ENCODE measurements around the gene MACROH2A2. TPM values are rescaled to one million over a fixed set of nuclear protein-coding genes. Genes with fewer than 3 reads are reported as not detected.
A peak's percentile ranks its signal among the peaks of the same experiment; 100 is the strongest.

The MACROH2A2 gene
- total RNA-seq, 1 donor from 2014 or later: 8.4 TPM

GRCh38 chr10:70111496-70111895, 58.9 kb downstream of the MACROH2A2 start:
- Histone ChIP-seq H3K9ac (ENCODE audit: low read depth in 1 of 3, low read length in 3 of 3) (no peak overlapping the region), H3K27me3 (ENCODE audit: control insufficient read depth in 3 of 3, insufficient read depth in 3 of 3, low read length in 3 of 3) (no peaks in the 10 kb centered on the region), H3K36me3 (ENCODE audit: control insufficient read depth in 3 of 3, insufficient read depth in 3 of 3, low read length in 3 of 3) (peaks cover 35 to 46% (median 39%) of the 10 kb centered on the region in 3 donors), H3K27ac (ENCODE audit: low read depth, low read length) (no peak overlapping the region), H3K9me3 (ENCODE audit: control insufficient read depth in 3 of 3, low read length in 3 of 3) (no peaks in the 10 kb centered on the region), H3K4me3 (ENCODE audit: low read length in 3 of 3) (no peak overlapping the region), H3K4me1 (ENCODE audit: control insufficient read depth in 3 of 3, insufficient read depth in 3 of 3, low read length in 3 of 3) (peaks cover 0 to 3% (median 3%) of the 10 kb centered on the region in 3 donors)

GRCh38 chr10:70112071-70112470, 59.4 kb downstream of the MACROH2A2 start:
- no peaks in the 10 kb centered on the region for H3K9me3 ChIP-seq (ENCODE audit: control insufficient read depth in 3 of 3, low read length in 3 of 3)
- H3K27ac ChIP-seq (ENCODE audit: low read depth, low read length): no peak overlapping the region
- H3K36me3 ChIP-seq (ENCODE audit: control insufficient read depth in 3 of 3, insufficient read depth in 3 of 3, low read length in 3 of 3): peaks cover 39 to 49% (median 42%) of the 10 kb centered on the region in 3 donors
- H3K27me3 ChIP-seq (ENCODE audit: control insufficient read depth in 3 of 3, insufficient read depth in 3 of 3, low read length in 3 of 3): no peaks in the 10 kb centered on the region
- H3K4me3 ChIP-seq (ENCODE audit: low read length in 3 of 3): no peak overlapping the region
- H3K4me1 ChIP-seq (ENCODE audit: control insufficient read depth in 3 of 3, insufficient read depth in 3 of 3, low read length in 3 of 3): peaks cover 0 to 4% (median 3%) of the 10 kb centered on the region in 3 donors
- no peak overlapping the region for H3K9ac ChIP-seq (ENCODE audit: low read depth in 1 of 3, low read length in 3 of 3)

GRCh38 chr10:70114902-70115301, 62.3 kb downstream of the MACROH2A2 start:
- H3K4me1 ChIP-seq (ENCODE audit: control insufficient read depth in 3 of 3, insufficient read depth in 3 of 3, low read length in 3 of 3): peaks cover 0 to 14% (median 14%) of the 10 kb centered on the region in 3 donors
- H3K9ac ChIP-seq (ENCODE audit: low read depth in 1 of 3, low read length in 3 of 3): no peak overlapping the region
- H3K36me3 ChIP-seq (ENCODE audit: control insufficient read depth in 3 of 3, insufficient read depth in 3 of 3, low read length in 3 of 3): peaks cover 45 to 57% (median 46%) of the 10 kb centered on the region in 3 donors
- H3K27ac ChIP-seq (ENCODE audit: low read depth, low read length): no peak overlapping the region
- no peaks in the 10 kb centered on the region for H3K9me3 ChIP-seq (ENCODE audit: control insufficient read depth in 3 of 3, low read length in 3 of 3)
- no peaks in the 10 kb centered on the region for H3K27me3 ChIP-seq (ENCODE audit: control insufficient read depth in 3 of 3, insufficient read depth in 3 of 3, low read length in 3 of 3)
- no peak overlapping the region for H3K4me3 ChIP-seq (ENCODE audit: low read length in 3 of 3)

GRCh38 chr10:70115948-70116682, 63.5 kb downstream of the MACROH2A2 start:
- Histone ChIP-seq H3K9me3 (ENCODE audit: control insufficient read depth in 3 of 3, low read length in 3 of 3) (no peaks in the 10 kb centered on the region), H3K27ac (ENCODE audit: low read depth, low read length) (no peak overlapping the region), H3K4me3 (ENCODE audit: low read length in 3 of 3) (no peak overlapping the region), H3K36me3 (ENCODE audit: control insufficient read depth in 3 of 3, insufficient read depth in 3 of 3, low read length in 3 of 3) (peaks cover 47 to 66% (median 52%) of the 10 kb centered on the region in 3 donors), H3K4me1 (ENCODE audit: control insufficient read depth in 3 of 3, insufficient read depth in 3 of 3, low read length in 3 of 3) (peaks cover 0 to 14% (median 14%) of the 10 kb centered on the region in 3 donors), H3K27me3 (ENCODE audit: control insufficient read depth in 3 of 3, insufficient read depth in 3 of 3, low read length in 3 of 3) (no peaks in the 10 kb centered on the region), H3K9ac (ENCODE audit: low read depth in 1 of 3, low read length in 3 of 3) (no peak overlapping the region)

DNA sequence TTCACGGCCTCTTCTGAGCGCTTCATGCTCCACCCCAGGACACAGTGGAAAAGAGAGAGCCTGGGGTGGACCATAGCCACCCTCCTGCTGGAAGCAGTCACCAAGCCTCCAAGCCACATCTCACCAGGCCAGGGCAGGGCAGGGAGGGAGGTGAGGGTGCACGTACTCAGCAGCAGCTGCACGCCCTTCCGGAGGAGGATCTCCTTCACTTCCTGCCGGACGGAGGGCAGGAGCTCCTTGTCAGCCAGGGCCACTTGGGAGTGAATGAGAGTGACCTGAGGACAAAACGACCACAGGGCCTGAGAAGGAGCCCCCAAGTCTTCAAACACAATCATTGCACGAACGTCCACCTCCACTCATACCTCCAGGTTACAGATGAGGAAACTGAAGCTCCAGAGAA, 65.0 kb downstream of the MACROH2A2 start:
- no peak overlapping the region for H3K9ac ChIP-seq (ENCODE audit: low read depth in 1 of 3, low read length in 3 of 3)
- H3K27ac ChIP-seq (ENCODE audit: low read depth, low read length): no peak overlapping the region
- H3K4me1 ChIP-seq (ENCODE audit: control insufficient read depth in 3 of 3, insufficient read depth in 3 of 3, low read length in 3 of 3): peaks cover 0 to 14% (median 14%) of the 10 kb centered on the region in 3 donors
- no peaks in the 10 kb centered on the region for H3K27me3 ChIP-seq (ENCODE audit: control insufficient read depth in 3 of 3, insufficient read depth in 3 of 3, low read length in 3 of 3)
- no peak overlapping the region for H3K4me3 ChIP-seq (ENCODE audit: low read length in 3 of 3)
- peaks cover 43 to 61% (median 47%) of the 10 kb centered on the region in 3 donors for H3K36me3 ChIP-seq (ENCODE audit: control insufficient read depth in 3 of 3, insufficient read depth in 3 of 3, low read length in 3 of 3)
- no peaks in the 10 kb centered on the region for H3K9me3 ChIP-seq (ENCODE audit: control insufficient read depth in 3 of 3, low read length in 3 of 3)

- Histone ChIP-seq H3K36me3 (ENCODE audit: control insufficient read depth in 3 of 3, insufficient read depth in 3 of 3, low read length in 3 of 3) (peaks cover 39 to 59% (median 43%) of the 10 kb centered on the region in 3 donors), H3K27me3 (ENCODE audit: control insufficient read depth in 3 of 3, insufficient read depth in 3 of 3, low read length in 3 of 3) (no peaks in the 10 kb centered on the region), H3K27ac (ENCODE audit: low read depth, low read length) (no peak overlapping the region), H3K4me1 (ENCODE audit: control insufficient read depth in 3 of 3, insufficient read depth in 3 of 3, low read length in 3 of 3) (peaks cover 0 to 14% (median 14%) of the 10 kb centered on the region in 3 donors), H3K9ac (ENCODE audit: low read depth in 1 of 3, low read length in 3 of 3) (no peak overlapping the region), H3K4me3 (ENCODE audit: low read length in 3 of 3) (no peak overlapping the region), H3K9me3 (ENCODE audit: control insufficient read depth in 3 of 3, low read length in 3 of 3) (no peaks in the 10 kb centered on the region)
Measured at GRCh38 chr10:70118196-70118595, 65.5 kb downstream of the MACROH2A2 start.

- Histone ChIP-seq H3K27ac (ENCODE audit: low read depth, low read length) (no peak overlapping the region), H3K36me3 (ENCODE audit: control insufficient read depth in 3 of 3, insufficient read depth in 3 of 3, low read length in 3 of 3) (peaks cover 30 to 59% (median 35%) of the 10 kb centered on the region in 3 donors), H3K9me3 (ENCODE audit: control insufficient read depth in 3 of 3, low read length in 3 of 3) (no peaks in the 10 kb centered on the region), H3K4me1 (ENCODE audit: control insufficient read depth in 3 of 3, insufficient read depth in 3 of 3, low read length in 3 of 3) (peaks cover 0 to 14% (median 14%) of the 10 kb centered on the region in 3 donors), H3K27me3 (ENCODE audit: control insufficient read depth in 3 of 3, insufficient read depth in 3 of 3, low read length in 3 of 3) (no peaks in the 10 kb centered on the region), H3K9ac (ENCODE audit: low read depth in 1 of 3, low read length in 3 of 3) (no peak overlapping the region), H3K4me3 (ENCODE audit: low read length in 3 of 3) (no peak overlapping the region)
Measured at GRCh38 chr10:70119197-70119596, 66.6 kb downstream of the MACROH2A2 start.

DNA sequence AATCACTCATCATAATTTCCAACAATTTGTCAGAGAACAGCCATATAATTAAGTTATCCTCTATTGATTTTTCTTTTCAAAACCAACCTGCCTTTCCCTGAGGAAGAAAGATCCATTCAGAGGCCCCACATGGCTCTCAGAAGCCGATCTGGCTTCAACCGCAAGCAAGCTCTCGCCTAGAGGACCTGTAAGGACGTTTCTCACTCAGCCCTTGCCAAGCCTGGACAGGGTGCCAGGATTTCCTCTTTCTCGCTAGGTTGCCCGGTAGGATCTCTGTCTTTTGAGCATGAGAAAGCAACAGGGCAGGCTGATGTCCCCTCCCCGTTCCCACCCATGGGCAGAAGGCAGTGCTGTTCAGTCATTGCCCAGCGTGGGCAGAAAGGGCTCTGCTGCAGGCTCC, 67.0 kb downstream of the MACROH2A2 start:
- Histone ChIP-seq H3K9ac (ENCODE audit: low read depth in 1 of 3, low read length in 3 of 3) (peak overlapping the region in 1 of 3 donors; percentile 25), H3K27me3 (ENCODE audit: control insufficient read depth in 3 of 3, insufficient read depth in 3 of 3, low read length in 3 of 3) (no peaks in the 10 kb centered on the region), H3K9me3 (ENCODE audit: control insufficient read depth in 3 of 3, low read length in 3 of 3) (no peaks in the 10 kb centered on the region), H3K36me3 (ENCODE audit: control insufficient read depth in 3 of 3, insufficient read depth in 3 of 3, low read length in 3 of 3) (peaks cover 29 to 58% (median 34%) of the 10 kb centered on the region in 3 donors), H3K4me3 (ENCODE audit: low read length in 3 of 3) (no peak overlapping the region), H3K4me1 (ENCODE audit: control insufficient read depth in 3 of 3, insufficient read depth in 3 of 3, low read length in 3 of 3) (peaks cover 0 to 14% (median 14%) of the 10 kb centered on the region in 3 donors), H3K27ac (ENCODE audit: low read depth, low read length) (no peak overlapping the region)

DNA sequence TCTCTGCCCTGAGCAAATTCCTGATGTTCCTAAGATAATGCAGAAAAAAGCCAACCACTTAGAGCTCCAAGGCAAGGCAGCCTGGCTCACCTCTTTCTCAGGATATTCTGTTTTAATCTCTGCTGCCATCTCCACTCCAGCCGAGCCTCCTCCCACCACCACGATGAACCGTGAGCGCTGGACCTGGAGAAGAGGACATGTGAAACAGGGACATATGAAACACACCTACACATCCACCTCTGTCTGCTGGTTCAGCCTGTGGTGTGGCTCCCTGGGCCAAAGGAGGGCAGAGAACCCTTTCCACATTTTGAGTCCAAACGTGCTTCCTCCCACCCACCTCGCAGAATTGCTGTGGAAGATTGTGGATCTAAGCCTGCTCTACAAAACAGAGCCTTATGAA, 67.8 kb downstream of the MACROH2A2 start:
- H3K4me1 ChIP-seq (ENCODE audit: control insufficient read depth in 3 of 3, insufficient read depth in 3 of 3, low read length in 3 of 3): peaks cover 0 to 14% (median 14%) of the 10 kb centered on the region in 3 donors
- H3K9me3 ChIP-seq (ENCODE audit: control insufficient read depth in 3 of 3, low read length in 3 of 3): no peaks in the 10 kb centered on the region
- H3K9ac ChIP-seq (ENCODE audit: low read depth in 1 of 3, low read length in 3 of 3): no peak overlapping the region
- H3K27me3 ChIP-seq (ENCODE audit: control insufficient read depth in 3 of 3, insufficient read depth in 3 of 3, low read length in 3 of 3): no peaks in the 10 kb centered on the region
- no peak overlapping the region for H3K27ac ChIP-seq (ENCODE audit: low read depth, low read length)
- H3K4me3 ChIP-seq (ENCODE audit: low read length in 3 of 3): no peak overlapping the region
- peaks cover 24 to 52% (median 28%) of the 10 kb centered on the region in 3 donors for H3K36me3 ChIP-seq (ENCODE audit: control insufficient read depth in 3 of 3, insufficient read depth in 3 of 3, low read length in 3 of 3)

DNA sequence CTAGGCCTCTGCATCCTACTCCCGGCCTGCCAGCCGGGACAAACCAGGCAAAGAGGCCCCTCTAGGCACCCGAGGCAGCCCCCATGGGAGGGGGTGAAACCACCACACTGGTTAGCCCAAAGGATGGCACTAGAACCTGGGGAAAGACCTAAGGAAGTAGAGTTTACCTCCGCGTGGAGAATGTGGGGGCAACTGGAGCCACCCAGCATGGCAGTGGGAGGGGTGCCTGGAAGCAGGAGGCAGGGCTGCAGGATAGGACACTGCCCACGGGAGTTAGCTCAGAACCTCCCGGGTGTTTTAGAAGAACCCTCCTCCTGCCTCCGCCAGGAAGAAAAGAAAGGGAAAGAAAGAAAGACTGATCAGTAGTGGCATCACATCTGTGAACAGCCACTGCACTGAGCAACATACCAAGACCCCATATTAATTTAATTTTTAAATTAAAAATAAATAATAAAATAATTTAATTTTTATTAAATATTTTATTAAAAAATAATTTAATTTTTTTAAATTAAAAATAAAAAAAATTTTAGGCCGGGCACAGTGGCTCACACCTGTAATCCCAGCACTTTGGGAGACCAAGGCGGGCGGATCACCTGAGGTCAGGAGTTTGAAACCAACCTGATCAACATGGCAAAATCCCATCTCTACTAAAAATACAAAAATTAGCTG, 68.8 kb downstream of the MACROH2A2 start:
- Histone ChIP-seq H3K36me3 (ENCODE audit: control insufficient read depth in 3 of 3, insufficient read depth in 3 of 3, low read length in 3 of 3) (peaks cover 24 to 47% (median 27%) of the 10 kb centered on the region in 3 donors), H3K4me1 (ENCODE audit: control insufficient read depth in 3 of 3, insufficient read depth in 3 of 3, low read length in 3 of 3) (peaks cover 0 to 12% (median 12%) of the 10 kb centered on the region in 3 donors), H3K9ac (ENCODE audit: low read depth in 1 of 3, low read length in 3 of 3) (no peak overlapping the region), H3K9me3 (ENCODE audit: control insufficient read depth in 3 of 3, low read length in 3 of 3) (no peaks in the 10 kb centered on the region), H3K27me3 (ENCODE audit: control insufficient read depth in 3 of 3, insufficient read depth in 3 of 3, low read length in 3 of 3) (no peaks in the 10 kb centered on the region), H3K27ac (ENCODE audit: low read depth, low read length) (no peak overlapping the region), H3K4me3 (ENCODE audit: low read length in 3 of 3) (no peak overlapping the region)

All from skeletal muscle tissue (tissue), 4 donors.